A673 (cell line): Measurements from ENCODE around the gene DDAH1. TPM values are rescaled to one million over a fixed set of nuclear protein-coding genes. Genes with fewer than 3 reads are reported as not detected.
"Not testable (repeated sequence)": the region's sequence is repeated elsewhere in the genome, so short reads cannot be mapped to it uniquely, and the experiment has no call there.

Experiments used
- Bru-seq: library from RNA; stranded (reverse); fragments of 400-500 nt; gene quantifications from one replicate; lab custom pipeline; 2021; lab: Mats Ljungman, UMichigan
- BruChase-seq, 2 experiments: library from RNA; stranded (reverse); fragments of 400-500 nt; gene quantifications; one replicate each; lab custom pipeline; 2021; lab: Mats Ljungman, UMichigan
- BruUV-seq: library from RNA; stranded (reverse); fragments of 400-500 nt; replicated peaks from 2 replicates; lab custom pipeline; 2021; lab: Mats Ljungman, UMichigan
- CTCF ChIA-PET: fragments of 300-600 bp; sonication (Branson Sonifier 250); formaldehyde crosslinking; loops from one replicate; lab custom pipeline; 2022; ENCODE audit warnings: antibody characterized with exemption; lab: Charles Lee
- POLR2A ChIA-PET: fragments of 300-600 bp; sonication (Branson Sonifier 250); formaldehyde crosslinking; loops from one replicate; lab custom pipeline; 2022; ENCODE audit warnings: antibody characterized with exemption; ENCODE audit not compliant: low non-redundant PET; lab: Charles Lee
- DNase-seq: peaks from one replicate; pipeline ENCODE4 v3.0.0-alpha.2; 2015; ENCODE audit warnings: low spot score
- H3K27ac ChIP-seq: fragments of 200-600 bp; sonication (generic); 2 replicates; pipeline ENCODE4 v1.5.1; 2016; ENCODE audit warnings: mixed run types, low read depth, mild to moderate bottlenecking, mixed read lengths, antibody characterized with exemption, low read length; ENCODE audit not compliant: poor library complexity, severe bottlenecking
- H3K27me3 ChIP-seq: fragments of 200-600 bp; sonication (generic); replicated peaks from 2 replicates; pipeline ENCODE4 v1.6.1; 2017; ENCODE audit warnings: mixed run types, low read depth, mild to moderate bottlenecking, mixed read lengths, antibody characterized with exemption, low read length; ENCODE audit not compliant: insufficient read depth, poor library complexity
- H3K36me3 ChIP-seq: fragments of 200-600 bp; sonication (generic); 2 replicates; pipeline ENCODE4 v1.6.1; 2016; ENCODE audit warnings: mixed run types, mild to moderate bottlenecking, mixed read lengths, antibody characterized with exemption, low read length; ENCODE audit not compliant: insufficient read depth, poor library complexity, severe bottlenecking
- H3K4me1 ChIP-seq: fragments of 200-600 bp; sonication (generic); 2 replicates; pipeline ENCODE4 v1.6.1; 2017; ENCODE audit warnings: mixed run types, mild to moderate bottlenecking, mixed read lengths, antibody characterized with exemption, low read length; ENCODE audit not compliant: insufficient read depth, poor library complexity, severe bottlenecking
- H3K4me3 ChIP-seq: fragments of 200-600 bp; sonication (generic); 2 replicates; pipeline ENCODE4 v1.5.1; 2016; ENCODE audit warnings: low read depth, mixed run types, mild to moderate bottlenecking, mixed read lengths, low read length; ENCODE audit not compliant: poor library complexity, severe bottlenecking
- H3K9me3 ChIP-seq: fragments of 200-600 bp; sonication (generic); 2 replicates; pipeline ENCODE4 v1.6.1; 2016; ENCODE audit warnings: mixed run types, low read depth, mild to moderate bottlenecking, mixed read lengths, antibody characterized with exemption, low read length; ENCODE audit not compliant: poor library complexity, severe bottlenecking
- EZH2 ChIP-seq: fragments of 200-600 bp; sonication (generic); IDR thresholded peaks from 2 replicates; pipeline ENCODE4 v1.6.1; 2017; ENCODE audit warnings: borderline replicate concordance, low read depth, mild to moderate bottlenecking, mixed read lengths, antibody characterized with exemption, low read length; ENCODE audit not compliant: poor library complexity, severe bottlenecking
- intact Hi-C: fragments of 100-400 bp; cut with micrococcal nuclease; formaldehyde crosslinking; loops from one replicate; pipeline ENCODE4 v1.10.0; 2022; ENCODE audit not compliant: unreplicated experiment
- long read RNA-seq: library from polyadenylated mRNA; stranded (forward); transcript quantifications from one replicate; pipeline ENCODE4 v2.0.0, GENCODE V29; 2022
- total RNA-seq: library from RNA; stranded (reverse); gene quantifications from 2 replicates; pipeline ENCODE4 v1.2.3, GENCODE V29; 2021
- TF ChIP-seq, protein P1 (sequence below): fragments of 300-800, 200-600 bp; sonication (generic); conservative IDR thresholded peaks from 2 replicates; pipeline ENCODE4 v1.5.1; 2017; ENCODE audit warnings: low read depth, mild to moderate bottlenecking, antibody characterized with exemption, low read length, moderate library complexity, mixed read lengths

The DDAH1 gene
- total RNA-seq (32.5 and 35.0 TPM in 2 replicates), Bru-seq, nascent RNA (percentile 68 among the genes with signal in this experiment), BruChase-seq, experiment 1, labeled RNA remaining after a 2-hour chase (percentile 62 among the genes with signal in this experiment), BruChase-seq, experiment 2, labeled RNA remaining after a 6-hour chase (percentile 65 among the genes with signal in this experiment)
- long read RNA-seq, transcript DDAH1-201 (6 exons, 3,920 nt) = major isoform, 60 of 77 reads
- long read RNA-seq, partial matches to known transcripts = 1 of 77 reads
- long read RNA-seq, other reads (novel, unspliced or antisense) = 15 of 77 reads

DNA sequence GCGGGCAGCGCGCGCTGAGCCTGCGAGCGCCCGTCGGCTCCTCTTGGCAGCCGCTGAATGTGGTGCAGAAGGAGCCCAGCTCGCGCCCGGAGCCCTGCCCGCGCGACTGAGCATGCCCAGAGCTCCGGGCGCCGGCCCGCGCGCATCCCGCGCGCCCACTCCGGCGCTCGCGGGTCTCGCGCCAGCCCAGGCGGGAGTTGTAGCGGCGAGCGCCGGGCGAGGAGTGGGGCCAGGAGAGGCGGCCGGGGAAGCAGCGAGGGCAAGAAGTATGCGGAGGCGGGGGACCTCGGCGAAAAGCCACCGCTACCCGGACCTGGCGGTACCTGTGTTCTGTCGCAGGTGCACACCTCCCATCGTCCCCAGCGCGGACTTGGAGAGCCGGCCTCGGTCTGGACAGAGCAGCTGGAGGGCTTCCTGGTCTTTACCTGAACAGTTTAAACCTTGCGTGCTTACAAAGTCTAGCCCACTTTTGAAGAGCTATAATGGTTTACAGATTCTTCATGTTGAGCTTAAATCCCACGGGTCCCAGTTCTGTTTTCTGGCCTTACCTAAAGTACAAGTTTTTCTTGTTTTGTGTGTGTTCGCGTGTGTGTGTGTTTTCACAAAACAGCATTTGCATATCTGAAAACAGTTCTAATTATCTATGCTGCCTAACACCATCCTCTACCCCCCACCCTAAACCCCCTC, at the start of gene DDAH1:
TSS of gene DDAH1 (minus strand) at position 61 of the 687 bp plus-strand sequence. CDS start 114 bp downstream, outside the sequence.
- no TSS peak for BruUV-seq
- peaks cover 3% of the 10 kb centered on the region for H3K4me1 ChIP-seq
- H3K27me3 ChIP-seq = no peaks in the 10 kb centered on the region
- peak within 1 kb of the TSS; percentile 87 for H3K4me3 ChIP-seq
- H3K9me3 ChIP-seq = no peaks in the 10 kb centered on the region
- DNase-seq = peak; percentile 84
- peak within 1 kb of the TSS; percentile 71 for H3K27ac ChIP-seq
- intact Hi-C loops = no loop called here
- ChIA-PET POLR2A (no interaction called here), CTCF (interaction anchor here (0.6 kb wide), 1 partner anchor 63 kb away, joined by 7 read pairs; no protein-coding TSS in a partner anchor)
- no peak for TF ChIP-seq EZH2
- TF ChIP-seq, protein P1, sequence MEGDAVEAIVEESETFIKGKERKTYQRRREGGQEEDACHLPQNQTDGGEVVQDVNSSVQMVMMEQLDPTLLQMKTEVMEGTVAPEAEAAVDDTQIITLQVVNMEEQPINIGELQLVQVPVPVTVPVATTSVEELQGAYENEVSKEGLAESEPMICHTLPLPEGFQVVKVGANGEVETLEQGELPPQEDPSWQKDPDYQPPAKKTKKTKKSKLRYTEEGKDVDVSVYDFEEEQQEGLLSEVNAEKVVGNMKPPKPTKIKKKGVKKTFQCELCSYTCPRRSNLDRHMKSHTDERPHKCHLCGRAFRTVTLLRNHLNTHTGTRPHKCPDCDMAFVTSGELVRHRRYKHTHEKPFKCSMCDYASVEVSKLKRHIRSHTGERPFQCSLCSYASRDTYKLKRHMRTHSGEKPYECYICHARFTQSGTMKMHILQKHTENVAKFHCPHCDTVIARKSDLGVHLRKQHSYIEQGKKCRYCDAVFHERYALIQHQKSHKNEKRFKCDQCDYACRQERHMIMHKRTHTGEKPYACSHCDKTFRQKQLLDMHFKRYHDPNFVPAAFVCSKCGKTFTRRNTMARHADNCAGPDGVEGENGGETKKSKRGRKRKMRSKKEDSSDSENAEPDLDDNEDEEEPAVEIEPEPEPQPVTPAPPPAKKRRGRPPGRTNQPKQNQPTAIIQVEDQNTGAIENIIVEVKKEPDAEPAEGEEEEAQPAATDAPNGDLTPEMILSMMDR = no peak
- H3K36me3 ChIP-seq = no peaks in the 10 kb centered on the region

DNA sequence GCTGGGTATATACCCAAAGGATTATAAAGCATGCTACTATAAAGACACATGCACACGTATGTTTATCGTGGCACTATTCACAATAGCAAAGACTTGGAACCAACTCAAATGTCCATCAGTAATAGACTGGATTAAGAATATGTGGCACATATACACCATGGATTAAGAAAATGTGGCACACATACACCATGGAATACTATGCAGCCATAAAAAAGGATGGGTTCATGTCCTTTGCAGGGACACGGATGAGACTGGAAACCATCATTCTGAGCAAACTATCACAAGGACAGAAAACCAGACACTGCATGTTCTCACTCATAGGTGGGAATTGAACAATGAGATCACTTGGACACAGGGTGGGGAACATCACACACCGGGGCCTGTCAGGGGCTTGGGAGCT, 49.0 kb upstream of the DDAH1 start:
- POLR2A ChIA-PET, H3K27me3 ChIP-seq, DNase-seq, H3K4me3 ChIP-seq, H3K9me3 ChIP-seq, CTCF ChIA-PET, BruUV-seq, intact Hi-C loops, H3K4me1 ChIP-seq, H3K27ac ChIP-seq, H3K36me3 ChIP-seq: not testable (repeated sequence)

DNA sequence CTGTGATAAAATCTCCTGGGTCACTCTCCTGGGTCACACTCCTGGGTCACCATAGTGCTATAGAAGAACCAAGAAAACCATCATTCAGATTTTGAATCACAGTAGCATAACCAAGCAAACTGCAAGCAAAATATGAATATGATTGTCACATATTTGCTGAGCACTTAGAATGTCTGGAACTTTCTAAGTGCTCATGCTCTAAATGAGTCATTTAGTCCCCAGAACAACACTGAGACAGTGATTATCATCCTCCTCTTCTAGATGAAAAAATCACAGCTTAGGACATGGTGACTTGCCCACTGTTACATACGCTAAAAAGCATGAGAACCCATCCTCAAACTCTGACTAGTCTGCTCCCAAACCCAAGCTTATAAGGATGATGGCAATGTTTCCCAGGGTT, 39.5 kb upstream of the DDAH1 start:
- POLR2A ChIA-PET = no interaction called here

More for the DNA sequence above, 39.5 kb upstream of the DDAH1 start:
- no peak for DNase-seq
- Histone ChIP-seq H3K27me3 (no peaks in the 10 kb centered on the region), H3K36me3 (no peaks in the 10 kb centered on the region), H3K9me3 (peaks cover 3% of the 10 kb centered on the region), H3K27ac (no peak overlapping the region), H3K4me3 (no peak overlapping the region), H3K4me1 (no peaks in the 10 kb centered on the region)
- CTCF ChIA-PET = interaction anchor here (0.6 kb wide), 1 partner anchor 44 kb away, joined by 9 read pairs; no protein-coding TSS in a partner anchor
- intact Hi-C loops = no loop called here
- no TSS peak for BruUV-seq
- TF ChIP-seq EZH2 = no peak
- TF ChIP-seq, protein P1 = no peak
